Measurements from ENCODE around the gene ADCY3. TPM values are rescaled to one million over a fixed set of nuclear protein-coding genes. Genes with fewer than 3 reads are reported as not detected.

Gene ADCY3
- total and polyA plus RNA-seq, 2 donors from 2014 or later = 21.1 to 44.6 TPM

- no peak for DNase-seq
- no peak overlapping the region for H3K4me3 ChIP-seq (ENCODE audit: low read length in 3 of 3)
- intact Hi-C loops (cut with DNase I) = no loop called here
- H3K9me3 ChIP-seq (ENCODE audit: control insufficient read depth in 2 of 3, insufficient read depth in 1 of 3, low read length in 3 of 3) = no peaks in the 10 kb centered on the region
- no peaks in the 10 kb centered on the region for H3K4me1 ChIP-seq (ENCODE audit: control insufficient read depth in 2 of 3, insufficient read depth in 2 of 3, low read depth in 1 of 3, low read length in 3 of 3)
- FAIRE-seq = no peak
- no peaks in the 10 kb centered on the region for H3K36me3 ChIP-seq (ENCODE audit: control insufficient read depth in 2 of 3, insufficient read depth in 3 of 3, low read length in 3 of 3)
- TF ChIP-seq CTCF (IDR thresholded peaks at IDR 0.05; ENCODE audit: borderline replicate concordance, extremely low read depth, insufficient read depth) = no peak
- no peaks in the 10 kb centered on the region for H3K27me3 ChIP-seq (ENCODE audit: control insufficient read depth, insufficient read depth, low read length)
- H3K9ac ChIP-seq (ENCODE audit: low read length in 3 of 3) = no peak overlapping the region
- no peak overlapping the region for H3K27ac ChIP-seq (ENCODE audit: low read depth in 2 of 2, low read length in 2 of 2)
These were observed 19.3 kb upstream of the ADCY3 start for GRCh38 chr2:24939353-24939752.

- H3K4me1 ChIP-seq (ENCODE audit: control insufficient read depth in 2 of 3, insufficient read depth in 2 of 3, low read depth in 1 of 3, low read length in 3 of 3) = no peaks in the 10 kb centered on the region
- no peak overlapping the region for H3K27ac ChIP-seq (ENCODE audit: low read depth in 2 of 2, low read length in 2 of 2)
- H3K27me3 ChIP-seq (ENCODE audit: control insufficient read depth, insufficient read depth, low read length) = no peaks in the 10 kb centered on the region
- H3K9ac ChIP-seq (ENCODE audit: low read length in 3 of 3) = no peak overlapping the region
- H3K4me3 ChIP-seq (ENCODE audit: low read length in 3 of 3) = no peak overlapping the region
- FAIRE-seq (no peak), DNase-seq (no peak)
- no peak for TF ChIP-seq CTCF (IDR thresholded peaks at IDR 0.05; ENCODE audit: borderline replicate concordance, extremely low read depth, insufficient read depth)
- intact Hi-C loops (cut with DNase I) = no loop called here
- H3K36me3 ChIP-seq (ENCODE audit: control insufficient read depth in 2 of 3, insufficient read depth in 3 of 3, low read length in 3 of 3) = no peaks in the 10 kb centered on the region
- no peaks in the 10 kb centered on the region for H3K9me3 ChIP-seq (ENCODE audit: control insufficient read depth in 2 of 3, insufficient read depth in 1 of 3, low read length in 3 of 3)
These were observed 17.2 kb upstream of the ADCY3 start for GRCh38 chr2:24937236-24937635.

DNA sequence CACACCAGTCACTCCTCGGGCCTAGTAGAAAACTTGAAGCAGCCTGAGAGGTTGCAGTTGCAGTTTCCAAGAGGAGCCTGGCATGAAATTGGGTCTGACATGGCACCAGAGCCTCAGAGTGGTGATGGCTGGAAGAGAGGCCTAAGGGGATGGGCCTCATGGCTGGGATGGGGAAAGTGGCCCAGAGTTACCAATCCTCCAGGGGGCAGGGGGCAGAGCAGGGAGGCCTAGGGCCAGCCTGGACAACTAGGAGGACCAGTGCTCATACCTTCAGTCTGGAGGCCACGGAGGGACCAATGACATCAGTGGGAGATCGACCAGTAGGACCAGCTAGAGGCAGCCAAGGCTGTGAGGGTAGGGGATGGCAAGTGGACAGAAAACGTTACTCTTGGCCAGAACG, 15.1 kb upstream of the ADCY3 start:
- H3K4me3 ChIP-seq (ENCODE audit: low read length in 3 of 3) = no peak overlapping the region
- H3K27me3 ChIP-seq (ENCODE audit: control insufficient read depth, insufficient read depth, low read length) = no peaks in the 10 kb centered on the region
- H3K9ac ChIP-seq (ENCODE audit: low read length in 3 of 3) = no peak overlapping the region
- intact Hi-C loops (cut with DNase I) = no loop called here
- TF ChIP-seq CTCF (IDR thresholded peaks at IDR 0.05; ENCODE audit: borderline replicate concordance, extremely low read depth, insufficient read depth) = no peak
- H3K36me3 ChIP-seq (ENCODE audit: control insufficient read depth in 2 of 3, insufficient read depth in 3 of 3, low read length in 3 of 3) = no peaks in the 10 kb centered on the region
- no peaks in the 10 kb centered on the region for H3K4me1 ChIP-seq (ENCODE audit: control insufficient read depth in 2 of 3, insufficient read depth in 2 of 3, low read depth in 1 of 3, low read length in 3 of 3)
- FAIRE-seq (no peak), DNase-seq (no peak)
- H3K9me3 ChIP-seq (ENCODE audit: control insufficient read depth in 2 of 3, insufficient read depth in 1 of 3, low read length in 3 of 3) = no peaks in the 10 kb centered on the region
- H3K27ac ChIP-seq (ENCODE audit: low read depth in 2 of 2, low read length in 2 of 2) = no peak overlapping the region

DNA sequence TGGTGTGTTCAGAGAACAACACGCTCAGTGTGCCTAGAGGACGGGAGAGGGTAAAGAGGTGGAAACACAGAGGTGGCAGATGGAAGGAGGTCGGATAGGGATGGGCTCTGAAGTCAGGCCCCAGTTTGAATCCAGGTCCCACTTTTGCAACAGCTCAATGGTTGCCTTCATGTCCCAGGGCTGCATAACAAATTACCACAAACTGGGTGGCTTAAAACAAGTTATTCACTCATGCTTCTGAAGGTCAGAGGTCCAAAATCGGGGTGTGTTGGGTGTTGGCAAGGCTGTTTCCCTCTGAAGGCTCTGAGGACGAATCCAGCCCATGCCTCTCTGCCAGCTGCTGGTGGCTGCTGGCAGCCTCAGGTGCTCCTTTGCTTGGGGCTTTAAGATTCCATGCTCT, 12.7 kb upstream of the ADCY3 start:
- no peak for DNase-seq
- TF ChIP-seq CTCF (IDR thresholded peaks at IDR 0.05; ENCODE audit: borderline replicate concordance, extremely low read depth, insufficient read depth) = no peak
- H3K4me1 ChIP-seq (ENCODE audit: control insufficient read depth in 2 of 3, insufficient read depth in 2 of 3, low read depth in 1 of 3, low read length in 3 of 3) = no peaks in the 10 kb centered on the region

More for the DNA sequence above, 12.7 kb upstream of the ADCY3 start:
- intact Hi-C loops (cut with DNase I) = no loop called here
- Histone ChIP-seq H3K9me3 (ENCODE audit: control insufficient read depth in 2 of 3, insufficient read depth in 1 of 3, low read length in 3 of 3) (no peaks in the 10 kb centered on the region), H3K4me3 (ENCODE audit: low read length in 3 of 3) (no peak overlapping the region), H3K27me3 (ENCODE audit: control insufficient read depth, insufficient read depth, low read length) (no peaks in the 10 kb centered on the region), H3K9ac (ENCODE audit: low read length in 3 of 3) (no peak overlapping the region), H3K36me3 (ENCODE audit: control insufficient read depth in 2 of 3, insufficient read depth in 3 of 3, low read length in 3 of 3) (no peaks in the 10 kb centered on the region), H3K27ac (ENCODE audit: low read depth in 2 of 2, low read length in 2 of 2) (no peak overlapping the region)
- FAIRE-seq = no peak
